ENCODE measurements around the gene CNEP1R1.

CNEP1R1 gene

GRCh38 chr16:50038756-50039529, 13.9 kb downstream of the CNEP1R1 start:
- ATAC-seq = no peak
- Mint-ChIP-seq H3K27ac (peak overlapping the region in 1 of 2 donors; percentile 6), H3K4me1 (peaks cover 18% of the 10 kb centered on the region), H3K9me3 (no peaks in the 10 kb centered on the region), H3K27me3 (peaks cover 15% of the 10 kb centered on the region), H3K4me3 (no peak overlapping the region)
- no peak for DNase-seq

- Mint-ChIP-seq H3K27me3 (peaks cover 15% of the 10 kb centered on the region), H3K4me3 (no peak overlapping the region), H3K9me3 (no peaks in the 10 kb centered on the region), H3K4me1 (peaks cover 18% of the 10 kb centered on the region), H3K27ac (no peak overlapping the region)
- DNase-seq = no peak
- ATAC-seq = no peak
These were observed 15.0 kb downstream of the CNEP1R1 start for GRCh38 chr16:50040018-50040417.

- ATAC-seq = no peak
- DNase-seq = no peak
- peaks cover 18% of the 10 kb centered on the region for H3K4me1 Mint-ChIP-seq
- H3K27me3 Mint-ChIP-seq = peaks cover 15% of the 10 kb centered on the region
- no peak overlapping the region for H3K27ac Mint-ChIP-seq
- no peak overlapping the region for H3K4me3 Mint-ChIP-seq
- no peaks in the 10 kb centered on the region for H3K9me3 Mint-ChIP-seq
These were observed 15.7 kb downstream of the CNEP1R1 start for GRCh38 chr16:50040710-50041109.

DNA sequence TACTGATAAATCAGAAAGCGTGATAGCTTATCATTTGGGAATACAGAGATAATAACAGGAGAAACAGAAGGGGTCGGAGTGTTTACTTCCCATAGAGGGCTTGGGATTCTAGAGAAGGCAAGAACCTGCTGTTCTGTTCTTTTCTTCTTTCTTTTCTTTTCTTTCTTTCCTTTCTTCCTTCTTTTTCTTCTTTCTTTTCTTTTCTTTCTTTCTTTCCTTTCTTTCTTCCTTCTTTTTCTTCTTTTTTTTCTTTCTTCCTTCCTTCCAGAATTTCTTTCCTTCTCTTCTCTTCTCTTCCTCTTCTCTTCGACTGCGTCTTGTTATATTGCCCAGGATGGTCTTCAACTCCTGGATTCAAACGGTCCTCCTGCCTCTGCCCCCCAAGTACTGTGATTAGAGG, 18.3 kb downstream of the CNEP1R1 start:
- Mint-ChIP-seq H3K27ac (no peak overlapping the region), H3K4me3 (no peak overlapping the region), H3K4me1 (peaks cover 9% of the 10 kb centered on the region), H3K9me3 (no peaks in the 10 kb centered on the region), H3K27me3 (peaks cover 15% of the 10 kb centered on the region)
- DNase-seq (no peak), ATAC-seq (no peak)

GRCh38 chr16:50045412-50045811, 20.4 kb downstream of the CNEP1R1 start:
- no peak for DNase-seq
- H3K4me1 Mint-ChIP-seq = no peaks in the 10 kb centered on the region
- ATAC-seq = no peak
- H3K27ac Mint-ChIP-seq = no peak overlapping the region
- no peak overlapping the region for H3K4me3 Mint-ChIP-seq
- H3K27me3 Mint-ChIP-seq = peaks cover 15% of the 10 kb centered on the region
- H3K9me3 Mint-ChIP-seq = no peaks in the 10 kb centered on the region

DNA sequence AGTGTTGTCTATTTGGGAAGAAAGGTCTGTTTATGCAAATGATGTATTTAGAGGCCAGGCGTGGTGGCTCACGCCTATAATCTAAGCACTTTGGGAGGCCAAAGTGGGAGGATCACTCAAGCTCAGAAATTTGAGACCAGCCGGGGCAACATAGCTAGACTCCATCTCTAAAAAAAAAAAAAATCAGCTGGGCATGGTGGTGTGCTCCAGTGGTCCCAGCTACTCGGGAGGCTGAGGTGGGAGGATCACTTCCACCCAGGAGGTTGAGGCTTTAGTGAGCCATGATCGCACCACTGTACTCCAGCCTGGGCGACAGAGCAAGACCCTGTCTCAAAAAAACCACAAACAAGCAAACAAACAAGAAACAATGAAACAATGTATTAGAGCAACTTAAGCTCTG, 21.8 kb downstream of the CNEP1R1 start:
- Mint-ChIP-seq H3K4me3 (no peak overlapping the region), H3K9me3 (no peaks in the 10 kb centered on the region), H3K27me3 (peaks cover 15% of the 10 kb centered on the region), H3K4me1 (no peaks in the 10 kb centered on the region), H3K27ac (peak overlapping the region in 1 of 2 donors; percentile 51)
- ATAC-seq = no peak
- DNase-seq = no peak

DNA sequence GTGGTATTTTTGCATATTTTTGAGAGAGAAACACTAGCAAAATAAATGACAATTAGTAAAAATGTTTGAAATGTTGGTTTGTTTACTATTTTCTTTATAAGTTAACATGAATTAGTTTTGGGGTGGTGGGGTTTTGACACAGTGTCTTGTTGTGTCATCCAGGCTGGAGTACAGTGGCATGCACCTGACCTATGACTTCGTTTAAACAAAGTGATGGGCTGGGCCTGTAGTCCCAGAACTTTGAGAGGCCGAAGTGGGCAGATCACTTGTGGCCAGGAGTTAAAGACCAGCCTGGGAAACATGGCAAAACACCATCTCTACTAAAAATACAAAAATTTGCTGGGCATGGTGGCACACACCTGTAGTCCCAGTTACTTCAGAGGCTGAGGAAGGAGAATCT, 22.8 kb downstream of the CNEP1R1 start:
- no peak for ATAC-seq
- Mint-ChIP-seq H3K27me3 (peaks cover 10% of the 10 kb centered on the region), H3K4me3 (no peak overlapping the region), H3K4me1 (no peaks in the 10 kb centered on the region), H3K9me3 (no peaks in the 10 kb centered on the region), H3K27ac (no peak overlapping the region)
- DNase-seq = no peak

- H3K4me1 Mint-ChIP-seq = no peaks in the 10 kb centered on the region
- ATAC-seq (no peak), DNase-seq (no peak)
- no peak overlapping the region for H3K27ac Mint-ChIP-seq
- H3K27me3 Mint-ChIP-seq = no peaks in the 10 kb centered on the region
- H3K9me3 Mint-ChIP-seq = no peaks in the 10 kb centered on the region
- H3K4me3 Mint-ChIP-seq = no peak overlapping the region
These were observed 25.8 kb downstream of the CNEP1R1 start for GRCh38 chr16:50050802-50051201.

GRCh38 chr16:50056226-50056625, 31.2 kb downstream of the CNEP1R1 start:
- ATAC-seq (no peak), DNase-seq (no peak)
- no peaks in the 10 kb centered on the region for H3K27me3 Mint-ChIP-seq
- peaks cover 8% of the 10 kb centered on the region for H3K4me1 Mint-ChIP-seq
- no peak overlapping the region for H3K4me3 Mint-ChIP-seq
- H3K27ac Mint-ChIP-seq = no peak overlapping the region
- peaks cover 0 to 5% of the 10 kb centered on the region in 2 donors for H3K9me3 Mint-ChIP-seq

GRCh38 chr16:50058091-50058771, 33.2 kb downstream of the CNEP1R1 start:
- Mint-ChIP-seq H3K4me1 (peaks cover 8% of the 10 kb centered on the region), H3K27me3 (no peaks in the 10 kb centered on the region), H3K27ac (no peak overlapping the region), H3K9me3 (peaks cover 0 to 5% of the 10 kb centered on the region in 2 donors), H3K4me3 (no peak overlapping the region)
- ATAC-seq (no peak), DNase-seq (no peak)

- peak in 1 of 2 donors; percentile 16 for DNase-seq
- no peaks in the 10 kb centered on the region for H3K27me3 Mint-ChIP-seq
- H3K4me1 Mint-ChIP-seq = peaks cover 8% of the 10 kb centered on the region
- no peak overlapping the region for H3K27ac Mint-ChIP-seq
- peaks cover 0 to 5% of the 10 kb centered on the region in 2 donors for H3K9me3 Mint-ChIP-seq
- ATAC-seq = peak; percentile 64
- H3K4me3 Mint-ChIP-seq = no peak overlapping the region
These were observed 34.1 kb downstream of the CNEP1R1 start for GRCh38 chr16:50059111-50059510.

GRCh38 chr16:50059669-50060068, 34.6 kb downstream of the CNEP1R1 start:
- DNase-seq (no peak), ATAC-seq (no peak)
- Mint-ChIP-seq H3K27ac (no peak overlapping the region), H3K9me3 (peaks cover 0 to 5% of the 10 kb centered on the region in 2 donors), H3K4me3 (no peak overlapping the region), H3K27me3 (no peaks in the 10 kb centered on the region), H3K4me1 (peaks cover 8% of the 10 kb centered on the region)

DNA sequence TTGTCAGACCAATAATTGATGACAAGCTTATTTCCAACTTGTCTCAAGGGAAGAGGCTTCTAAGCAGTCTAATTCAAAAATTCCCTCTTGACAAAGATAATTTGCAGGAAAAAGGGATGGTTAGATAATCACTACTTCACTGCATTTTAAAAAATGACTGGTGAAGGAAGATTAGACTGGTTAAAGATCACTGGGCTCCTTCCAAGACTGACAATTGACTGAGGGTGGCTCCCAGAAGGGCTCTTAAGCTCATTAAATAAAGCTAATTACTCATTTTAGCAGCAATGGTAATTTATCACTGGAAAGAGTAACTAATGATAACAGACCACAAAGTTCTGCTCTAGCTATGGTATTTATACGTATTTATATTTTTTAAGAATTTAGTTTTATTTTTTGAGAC, 36.3 kb downstream of the CNEP1R1 start:
- Mint-ChIP-seq H3K4me1 (peaks cover 12% of the 10 kb centered on the region), H3K4me3 (no peak overlapping the region), H3K27ac (no peak overlapping the region), H3K9me3 (peaks cover 0 to 2% of the 10 kb centered on the region in 2 donors), H3K27me3 (no peaks in the 10 kb centered on the region)
- DNase-seq = no peak
- ATAC-seq = no peak

DNA sequence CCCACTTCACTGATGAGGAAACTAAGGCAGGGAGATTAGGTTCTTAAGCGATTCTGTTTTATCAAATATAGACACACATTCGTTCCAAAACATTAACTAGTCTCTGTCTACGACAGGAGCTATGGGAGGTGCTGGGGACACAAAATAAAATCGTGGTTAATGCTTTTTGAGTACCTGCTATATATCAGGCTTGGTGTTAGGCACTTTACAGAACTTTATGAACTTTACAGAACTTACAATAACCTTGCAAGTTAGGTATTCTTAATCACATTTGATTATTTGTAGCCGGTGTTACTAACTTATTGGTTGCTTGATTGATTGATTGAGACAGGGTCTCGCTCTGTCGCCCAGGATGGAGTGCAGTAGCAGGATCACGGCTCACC, 40.2 kb downstream of the CNEP1R1 start:
- Mint-ChIP-seq H3K4me1 (peaks cover 37% of the 10 kb centered on the region), H3K4me3 (peak overlapping the region; percentile 84 to 93), H3K27ac (peak overlapping the region; percentile 44 to 97), H3K27me3 (no peaks in the 10 kb centered on the region), H3K9me3 (no peaks in the 10 kb centered on the region)
- ATAC-seq (no peak), DNase-seq (no peak)

- DNase-seq (peak; percentile 94 to 95), ATAC-seq (peak; percentile 91)
- Mint-ChIP-seq H3K4me3 (peak within 1 kb of the TSS; percentile 84 to 93), H3K4me1 (peaks cover 41% of the 10 kb centered on the region), H3K9me3 (no peaks in the 10 kb centered on the region), H3K27ac (peak within 1 kb of the TSS; percentile 92 to 97), H3K27me3 (no peaks in the 10 kb centered on the region)
These were observed 40.8 kb downstream of the CNEP1R1 start, which contains the start of gene HEATR3 for GRCh38 chr16:50065624-50066481. Gene HEATR3, plus strand, starts transcription at chr16:50065970. Its CDS starts 162 bp downstream, at chr16:50066132.

All from stimulated activated naive CD8-positive, alpha-beta T cell treated with anti-CD3 and anti-CD28 coated beads, Interleukin-15, amount 100 ng/mL, for 72 hours (primary cell).